GM08714 (cell line): ENCODE measurements around the gene PRKCSH.

ENCODE experiments used
- H3K4me3 ChIP-seq: fragments of 200-500 bp; sonication (Bioruptor generic); 2 replicates; pipeline ENCODE4 v1.5.1; 2014; ENCODE audit warnings: mild to moderate bottlenecking, low read length, inconsistent platforms
- ZNF274 ChIP-seq: IDR thresholded peaks from 2 replicates; pipeline ENCODE4 v1.6.1; 2012; ENCODE audit warnings: mild to moderate bottlenecking, low read depth, low read length

The PRKCSH gene

DNA sequence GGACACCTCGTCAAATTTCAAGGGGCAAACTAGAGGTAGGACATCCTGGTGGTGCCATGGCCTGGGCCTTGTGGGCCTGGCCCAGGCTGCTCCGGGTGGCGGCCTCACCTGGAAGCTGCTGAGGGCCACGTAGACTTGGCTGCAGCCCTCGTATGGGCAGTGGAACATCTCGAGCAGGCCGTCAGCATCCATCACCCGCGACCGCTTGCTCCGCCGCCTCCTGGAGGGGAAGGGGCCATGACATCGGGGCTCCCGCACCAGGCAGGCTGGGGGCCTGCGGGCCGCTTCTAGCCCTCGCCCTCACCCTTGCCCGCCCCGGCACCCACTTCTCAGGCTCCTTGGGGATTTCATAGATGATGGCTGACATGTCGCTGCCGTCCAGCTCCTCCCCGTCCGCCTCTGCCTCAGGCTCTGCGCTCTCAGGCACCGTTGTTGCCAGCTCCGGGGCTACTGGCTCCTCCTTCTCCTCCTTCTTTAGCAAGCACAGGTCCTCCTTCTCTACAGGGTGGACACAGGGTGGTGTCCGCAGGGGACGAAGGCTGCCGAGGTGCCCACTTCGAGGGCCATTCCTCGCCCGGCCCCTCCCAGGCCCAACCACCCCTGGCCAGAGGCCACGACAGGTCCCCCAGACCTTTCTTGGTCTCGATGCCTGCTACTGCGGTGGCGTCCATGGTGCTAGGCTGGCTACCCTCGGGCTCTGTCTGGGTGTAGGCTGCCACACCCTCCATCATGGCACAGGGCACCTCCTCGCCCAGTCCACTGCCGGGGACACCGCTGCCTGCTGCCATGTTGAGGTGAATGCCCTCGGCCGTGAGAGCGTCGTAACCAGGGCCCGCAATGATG, 51.4 kb downstream of the PRKCSH start:
- no peak for TF ChIP-seq ZNF274

DNA sequence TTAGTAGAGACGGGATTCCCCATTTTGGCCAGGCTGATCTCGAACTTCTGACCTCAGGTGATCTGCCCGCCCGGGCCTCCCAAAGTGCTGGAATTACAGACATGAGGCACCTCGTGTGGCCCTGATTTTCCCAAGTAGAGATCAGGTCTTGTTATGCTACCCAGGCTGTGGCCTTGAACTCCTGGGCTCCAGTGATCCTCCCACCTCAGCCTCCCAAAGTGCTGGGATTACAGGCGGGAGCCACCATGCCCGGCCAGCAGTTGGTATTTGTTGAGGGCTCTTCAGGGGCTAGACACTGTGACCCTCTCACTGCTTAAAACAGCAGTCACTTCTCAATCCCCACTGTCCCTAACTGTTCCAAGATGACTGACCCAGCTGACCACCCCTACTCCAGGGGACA, 53.9 kb downstream of the PRKCSH start:
- H3K4me3 ChIP-seq, result no peak overlapping the region
- TF ChIP-seq ZNF274, result no peak

More for the DNA sequence above, 51.4 kb downstream of the PRKCSH start:
- no peak overlapping the region for H3K4me3 ChIP-seq

DNA sequence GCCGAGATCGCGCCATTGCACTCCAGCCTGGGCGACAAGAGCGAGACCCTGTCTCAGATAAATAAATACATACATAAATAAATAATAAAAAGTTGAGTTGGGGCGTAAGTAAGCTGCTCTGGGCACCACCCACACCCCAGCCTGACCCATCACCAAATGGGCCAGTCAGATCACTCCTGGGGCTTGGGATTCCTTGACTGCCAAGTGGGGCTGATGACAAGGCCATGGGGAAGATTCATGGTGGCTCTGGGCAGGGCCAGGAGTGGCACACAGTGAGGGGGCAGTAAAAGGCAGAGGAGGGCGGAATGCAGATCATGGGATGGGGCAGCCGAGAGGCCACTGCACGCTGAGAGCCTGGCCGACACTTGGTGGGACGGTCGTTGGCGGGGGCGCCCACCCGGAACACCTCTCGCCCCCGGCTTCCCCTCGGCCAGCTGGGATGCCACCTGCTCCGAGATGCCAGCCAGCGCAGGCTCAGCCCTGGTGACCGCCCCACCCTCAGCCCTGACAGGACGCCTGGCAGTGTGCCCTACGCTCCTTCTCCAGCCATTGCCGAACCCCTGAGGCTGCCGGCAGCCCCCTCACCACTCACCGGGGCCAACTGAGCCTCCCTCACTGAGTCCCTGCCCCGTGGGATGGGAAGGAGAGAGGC, 59.3 kb downstream of the PRKCSH start:
- TF ChIP-seq ZNF274, result no peak

DNA sequence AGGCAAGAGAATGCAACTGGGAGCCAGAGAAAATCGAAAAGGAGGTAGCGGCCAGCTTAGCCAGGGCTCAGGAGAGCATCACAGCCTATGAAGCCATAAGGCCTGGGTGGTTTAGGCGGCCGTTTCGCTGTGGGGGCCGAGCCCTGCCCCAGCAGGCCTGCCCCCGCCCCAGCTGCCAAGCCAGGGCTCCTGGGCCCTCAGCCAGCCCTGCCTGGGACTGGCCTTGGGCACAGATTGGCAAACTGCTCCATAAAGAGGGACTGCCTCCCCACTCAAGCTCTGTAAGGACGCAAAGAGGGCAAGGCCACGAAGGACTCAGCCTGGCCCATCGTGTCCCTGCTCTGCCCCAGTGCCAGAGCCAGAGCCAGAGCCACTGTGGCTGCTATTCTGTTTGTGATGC, 60.0 kb downstream of the PRKCSH start:
- no peak for TF ChIP-seq ZNF274
- H3K4me3 ChIP-seq, result no peak overlapping the region

More for the DNA sequence above, 59.3 kb downstream of the PRKCSH start:
- H3K4me3 ChIP-seq, result no peak overlapping the region

DNA sequence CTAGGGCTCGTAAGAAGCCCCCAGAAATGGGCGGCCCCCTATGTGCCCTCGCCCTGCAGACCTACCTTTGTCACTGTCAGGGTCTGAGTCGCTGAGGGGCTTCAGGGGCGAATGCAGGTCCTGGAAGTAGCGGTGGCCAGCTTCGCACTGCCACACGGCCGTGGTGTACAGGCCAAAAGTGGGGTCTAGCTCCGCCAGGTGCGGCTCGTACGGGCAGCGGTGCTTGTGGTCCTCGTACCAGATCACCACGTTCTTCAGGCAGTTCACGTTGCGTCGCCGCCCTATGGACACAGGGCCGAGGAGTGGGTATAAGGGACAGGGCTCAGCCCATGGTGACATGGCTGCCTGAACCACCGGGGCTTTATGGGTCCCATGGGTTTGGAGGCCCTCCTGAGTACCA, 60.5 kb downstream of the PRKCSH start:
- no peak for TF ChIP-seq ZNF274
- H3K4me3 ChIP-seq, result no peak overlapping the region

DNA sequence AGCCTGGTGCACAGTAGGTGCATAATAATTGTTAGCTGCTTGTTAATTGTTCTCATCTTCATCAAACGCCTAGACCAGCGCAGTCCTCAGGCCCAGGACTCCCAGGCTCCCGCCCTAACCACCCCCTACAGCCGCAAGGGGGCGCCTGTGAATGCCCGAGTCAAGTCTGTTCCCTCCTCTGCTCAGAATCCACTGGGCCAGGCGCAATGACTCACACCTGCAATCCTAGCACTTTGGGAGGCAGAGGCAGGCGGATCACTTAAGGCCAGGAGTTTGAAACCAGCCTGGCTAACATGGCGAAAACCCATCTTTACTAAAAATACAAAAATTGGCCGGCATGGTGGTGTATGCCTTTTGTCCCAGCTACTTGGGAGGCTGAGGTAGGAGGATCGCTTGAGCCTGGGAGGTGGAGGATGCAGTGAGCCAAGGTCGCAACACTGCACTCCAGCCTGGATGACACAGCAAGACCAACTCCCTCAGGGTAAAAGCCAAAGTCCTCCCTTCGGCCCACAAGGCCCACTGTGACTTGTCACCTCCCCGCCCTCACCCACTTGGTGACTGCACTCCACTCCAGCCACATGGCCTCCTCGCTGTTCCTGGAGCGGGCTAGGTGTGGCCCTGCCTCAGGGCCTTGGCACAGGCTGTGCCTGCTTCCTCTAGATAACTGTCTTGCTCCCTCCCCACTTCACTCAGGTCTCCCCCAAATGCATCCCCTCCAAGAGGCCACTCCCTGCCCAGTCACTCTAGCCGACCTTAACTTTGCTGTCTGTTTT, 61.1 kb downstream of the PRKCSH start:
- H3K4me3 ChIP-seq, result no peak overlapping the region
- TF ChIP-seq ZNF274, result no peak

DNA sequence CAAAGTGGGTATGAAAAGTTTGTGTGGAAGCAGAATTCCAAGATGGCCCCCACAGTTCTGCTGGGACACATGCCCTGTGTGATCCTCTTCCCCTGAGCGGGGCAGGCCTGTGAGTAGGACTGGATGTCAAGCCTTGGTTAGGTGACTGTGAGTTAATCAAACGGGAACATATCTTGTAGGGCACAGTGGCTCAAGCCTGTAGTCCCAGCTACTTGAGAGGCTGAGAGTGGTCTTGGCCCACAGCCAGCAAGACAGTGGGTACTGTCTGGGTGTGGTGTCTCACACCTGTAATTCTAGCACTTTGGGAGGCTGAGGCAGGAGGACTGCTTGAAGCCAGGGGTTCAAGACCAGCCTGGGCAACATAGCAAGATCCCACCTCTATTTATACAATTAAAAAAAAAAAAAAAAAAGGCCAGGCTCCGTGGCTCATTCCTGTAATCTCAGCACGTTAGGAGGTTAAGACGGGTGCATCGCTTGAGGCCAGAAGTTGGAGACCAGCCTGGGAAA, 63.8 kb downstream of the PRKCSH start:
- no peak for TF ChIP-seq ZNF274
- H3K4me3 ChIP-seq, result no peak overlapping the region

DNA sequence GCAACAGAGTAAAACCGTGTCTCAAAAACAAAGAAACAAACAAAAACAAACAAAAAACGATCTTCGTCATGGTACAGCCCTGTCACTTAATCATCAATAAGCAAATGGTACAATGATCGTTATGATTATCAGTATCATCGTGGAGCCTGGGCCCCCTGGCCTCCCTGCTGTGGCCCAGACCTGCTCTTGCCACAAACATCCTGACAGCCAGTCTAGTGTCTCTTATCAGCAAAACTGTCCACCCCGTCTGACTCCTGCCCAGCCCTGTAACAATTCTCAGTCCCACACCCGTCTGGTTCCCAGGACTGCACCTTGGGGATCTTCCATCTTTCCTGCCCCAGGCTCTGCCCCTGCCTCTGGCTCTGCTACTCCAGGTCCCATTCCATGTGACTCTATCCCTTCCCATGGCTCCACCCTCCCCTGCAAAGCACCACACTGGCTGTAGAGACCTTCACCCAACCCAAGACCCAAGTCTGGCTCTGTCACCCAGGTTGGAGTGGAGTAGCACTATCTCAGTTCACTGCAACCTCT, 64.5 kb downstream of the PRKCSH start:
- H3K4me3 ChIP-seq, result no peak overlapping the region
- TF ChIP-seq ZNF274, result no peak
